ENCODE data around the gene NDUFAF8.

Gene NDUFAF8

GRCh38 chr17:81238815-81239713 is at the start of gene NDUFAF8, which contains the start of gene TEPSIN:
Gene NDUFAF8, plus strand, starts transcription at chr17:81239318. Its CDS starts 46 bp downstream, at chr17:81239364.
Gene TEPSIN, minus strand, starts transcription at chr17:81239055. Its CDS starts 22 bp downstream, at chr17:81239033.
- DNase-seq: peak; percentile 100

- no peak for DNase-seq
These were observed 49.2 kb upstream of the NDUFAF8 start for GRCh38 chr17:81189670-81190530.

GRCh38 chr17:81190591-81190990 is 48.5 kb upstream of the NDUFAF8 start:
- no peak for DNase-seq

GRCh38 chr17:81191116-81191515 is 48.0 kb upstream of the NDUFAF8 start:
- no peak for DNase-seq

- DNase-seq: no peak
These were observed 47.5 kb upstream of the NDUFAF8 start for GRCh38 chr17:81191646-81192045.

GRCh38 chr17:81192386-81193050 is 46.6 kb upstream of the NDUFAF8 start:
- DNase-seq: no peak

GRCh38 chr17:81193051-81193410 is 46.1 kb upstream of the NDUFAF8 start:
- no peak for DNase-seq

- no peak for DNase-seq
These were observed 45.5 kb upstream of the NDUFAF8 start for GRCh38 chr17:81193470-81194224.

GRCh38 chr17:81194225-81194760 is 44.8 kb upstream of the NDUFAF8 start:
- no peak for DNase-seq

- no peak for DNase-seq
These were observed 43.9 kb upstream of the NDUFAF8 start for GRCh38 chr17:81194941-81195901.

GRCh38 chr17:81195941-81196495 is 43.1 kb upstream of the NDUFAF8 start:
- no peak for DNase-seq

- no peak for DNase-seq
These were observed 42.4 kb upstream of the NDUFAF8 start for GRCh38 chr17:81196505-81197408.

- no peak for DNase-seq
These were observed 41.7 kb upstream of the NDUFAF8 start for GRCh38 chr17:81197409-81197795.

- no peak for DNase-seq
These were observed 41.2 kb upstream of the NDUFAF8 start for GRCh38 chr17:81197831-81198490.

GRCh38 chr17:81198826-81199481 is 40.2 kb upstream of the NDUFAF8 start:
- DNase-seq: no peak

- no peak for DNase-seq
These were observed 39.7 kb upstream of the NDUFAF8 start for GRCh38 chr17:81199482-81199830.

- DNase-seq: no peak
These were observed 38.9 kb upstream of the NDUFAF8 start for GRCh38 chr17:81200201-81200600.
